Activated CD4-positive, alpha-beta memory T cell treated with anti-CD3 and anti-CD28 coated beads, Interleukin-2, amount 10 ng/mL, durations not matched to agents 7 days and 5 days (primary cell): ENCODE results near the gene ABCG1. TPM values are rescaled to one million over a fixed set of nuclear protein-coding genes. Genes with fewer than 3 reads are reported as not detected.

Experiments used
- CTCF ChIA-PET: fragments of 350-600 bp; sonication (Branson Sonifier 250); formaldehyde crosslinking; loops from one replicate; lab custom pipeline; 2021; ENCODE audit warnings: antibody characterized with exemption, inconsistent platforms; lab: Charles Lee
- POLR2A ChIA-PET: fragments of 350-600 bp; sonication (Branson Sonifier 250); formaldehyde crosslinking; loops from one replicate; lab custom pipeline; 2021; ENCODE audit warnings: antibody characterized with exemption; lab: Charles Lee
- DNase-seq: peaks from one replicate; pipeline ENCODE4 v3.0.0-alpha.2; 2020
- H3K27ac Mint-ChIP-seq: one replicate; pipeline ENCODE4 v1.8.0; 2021; ENCODE audit warnings: mild to moderate bottlenecking, mixed read lengths
- H3K27me3 Mint-ChIP-seq: one replicate; pipeline ENCODE4 v1.8.0; 2021; ENCODE audit warnings: mixed read lengths
- H3K36me3 Mint-ChIP-seq: one replicate; pipeline ENCODE4 v1.8.0; 2021; ENCODE audit warnings: low read depth, mixed read lengths
- H3K4me1 Mint-ChIP-seq: one replicate; pipeline ENCODE4 v1.8.0; 2021; ENCODE audit warnings: mixed read lengths
- H3K4me3 Mint-ChIP-seq: one replicate; pipeline ENCODE4 v1.8.0; 2021; ENCODE audit warnings: mild to moderate bottlenecking, mixed read lengths
- H3K9me3 Mint-ChIP-seq: one replicate; pipeline ENCODE4 v1.8.0; 2021; ENCODE audit warnings: mixed read lengths
- total RNA-seq, 2 experiments: library from RNA; stranded (reverse); gene quantifications; one replicate each; pipeline ENCODE4 v1.2.3, GENCODE V29; 2021

ABCG1 gene
- total RNA-seq, 2 experiments from 2014 or later = 23.7 to 25.3 TPM

DNA sequence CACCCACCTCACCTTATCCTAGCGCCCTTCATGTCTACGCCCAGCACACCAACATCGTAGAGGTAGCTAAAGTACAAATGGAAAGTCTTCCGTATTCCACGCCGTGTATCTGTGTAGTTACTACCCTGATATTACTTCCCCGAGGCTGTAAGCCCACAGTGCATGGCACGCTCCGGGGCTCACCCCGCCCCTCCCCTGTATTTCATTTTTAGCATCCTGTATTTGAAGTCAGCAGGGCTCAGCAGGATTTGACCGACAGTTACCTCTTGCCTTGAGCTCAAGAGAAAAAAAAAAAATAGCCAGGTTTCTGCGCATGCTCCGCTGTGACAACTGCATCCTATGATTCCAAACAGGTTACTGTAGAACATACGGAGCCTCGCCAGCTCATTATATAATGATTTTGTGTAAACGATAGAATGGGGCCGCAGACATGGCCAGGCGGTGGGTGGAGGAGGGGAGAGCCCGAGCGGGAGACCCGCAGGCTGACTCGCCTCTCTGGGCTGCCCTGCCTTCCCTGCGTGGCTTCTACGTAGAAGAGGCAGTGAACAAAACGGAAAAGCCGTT lies 1.3 kb downstream of the ABCG1 start:
- Mint-ChIP-seq H3K27ac (peak overlapping the region; percentile 84), H3K4me1 (peaks cover 15% of the 10 kb centered on the region), H3K36me3 (peaks cover 23% of the 10 kb centered on the region), H3K4me3 (peak overlapping the region; percentile 82), H3K27me3 (peaks cover 4% of the 10 kb centered on the region), H3K9me3 (peaks cover 18% of the 10 kb centered on the region)
- CTCF ChIA-PET = interaction anchor here (0.6 to 3.7 kb wide), 16 partner anchors 8 to 124 kb away, joined by 3 to 44 read pairs (median 5); no protein-coding TSS in a partner anchor
- POLR2A ChIA-PET = interaction anchor here (0.6 to 4.5 kb wide), 24 partner anchors 9 to 295 kb away, joined by 3 to 156 read pairs (median 4); no protein-coding TSS in a partner anchor
- peak; percentile 79 for DNase-seq

DNA sequence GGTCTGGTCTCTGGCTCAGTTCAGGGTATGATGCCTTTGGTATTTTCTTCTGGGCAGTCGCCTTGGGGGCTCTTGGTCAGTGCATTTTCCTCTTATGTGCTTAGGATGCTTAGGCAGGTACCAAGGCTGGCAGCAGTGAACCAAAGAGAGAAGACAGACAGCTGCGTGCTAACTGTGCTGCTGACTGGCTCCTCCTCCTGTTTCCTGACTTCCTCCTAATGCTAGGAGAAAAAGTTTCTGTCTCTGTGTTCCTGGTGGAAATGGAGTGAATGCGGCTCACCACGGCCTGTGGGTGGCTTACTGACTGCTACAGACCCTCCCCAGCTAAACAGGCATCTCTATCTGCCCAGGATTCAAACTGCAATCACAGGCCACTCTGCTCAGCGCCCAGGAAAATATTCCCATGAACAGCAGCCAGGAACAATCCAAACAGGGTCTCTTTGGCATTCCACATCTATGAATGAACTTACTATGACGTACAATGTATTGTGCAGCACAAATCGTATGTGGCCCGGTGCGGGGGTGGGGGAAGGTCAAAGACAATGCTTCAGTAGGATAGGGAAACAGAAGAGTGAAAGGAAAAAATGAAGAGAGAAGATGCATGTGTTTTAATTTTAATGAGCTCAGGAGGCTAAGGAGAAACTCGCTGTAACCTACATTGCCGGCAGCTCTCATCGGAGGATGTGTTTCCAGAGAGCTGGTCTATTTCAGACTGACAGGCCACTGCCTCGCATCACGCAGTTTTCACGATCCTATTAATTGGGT lies 2.8 kb downstream of the ABCG1 start:
- ChIA-PET CTCF (interaction anchor here (2.7 to 3.7 kb wide), 3 partner anchors 12 to 37 kb away, joined by 22 to 44 read pairs (median 33); no protein-coding TSS in a partner anchor), POLR2A (interaction anchor here (1.4 to 4.5 kb wide), 5 partner anchors 12 to 32 kb away, joined by 3 to 156 read pairs (median 66); no protein-coding TSS in a partner anchor)
- no peak overlapping the region for H3K4me3 Mint-ChIP-seq
- no peak overlapping the region for H3K27ac Mint-ChIP-seq
- H3K4me1 Mint-ChIP-seq = peaks cover 27% of the 10 kb centered on the region
- H3K9me3 Mint-ChIP-seq = peaks cover 7% of the 10 kb centered on the region
- H3K36me3 Mint-ChIP-seq = peaks cover 35% of the 10 kb centered on the region
- DNase-seq = no peak
- H3K27me3 Mint-ChIP-seq = peaks cover 4% of the 10 kb centered on the region

DNA sequence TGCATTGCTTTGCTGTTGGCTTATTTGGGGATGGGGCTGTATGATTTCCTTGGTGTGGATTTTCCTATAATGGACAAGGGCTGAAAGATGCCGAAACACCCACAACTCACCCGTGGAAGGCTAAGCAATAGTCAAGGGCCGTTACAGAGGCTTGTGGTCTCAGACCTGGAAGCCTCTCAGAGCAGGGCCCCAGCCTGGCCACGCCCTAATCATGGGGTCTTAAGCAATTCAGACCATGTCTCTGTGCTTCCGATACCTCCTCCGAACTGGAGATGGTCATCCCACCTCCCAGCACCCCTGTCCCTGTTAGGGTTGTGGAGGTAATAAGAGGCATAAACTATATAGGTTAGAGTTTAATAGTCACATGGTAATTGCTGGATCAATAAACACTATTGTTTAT lies 3.4 kb downstream of the ABCG1 start:
- Mint-ChIP-seq H3K9me3 (peaks cover 2% of the 10 kb centered on the region), H3K4me1 (peaks cover 32% of the 10 kb centered on the region), H3K4me3 (no peak overlapping the region), H3K36me3 (peaks cover 39% of the 10 kb centered on the region), H3K27ac (no peak overlapping the region), H3K27me3 (peaks cover 2% of the 10 kb centered on the region)
- ChIA-PET CTCF (no interaction called here), POLR2A (interaction anchor here (4.0 to 4.5 kb wide), 2 partner anchors 11 to 33 kb away, joined by 66 to 133 read pairs; no protein-coding TSS in a partner anchor)
- no peak for DNase-seq

DNA sequence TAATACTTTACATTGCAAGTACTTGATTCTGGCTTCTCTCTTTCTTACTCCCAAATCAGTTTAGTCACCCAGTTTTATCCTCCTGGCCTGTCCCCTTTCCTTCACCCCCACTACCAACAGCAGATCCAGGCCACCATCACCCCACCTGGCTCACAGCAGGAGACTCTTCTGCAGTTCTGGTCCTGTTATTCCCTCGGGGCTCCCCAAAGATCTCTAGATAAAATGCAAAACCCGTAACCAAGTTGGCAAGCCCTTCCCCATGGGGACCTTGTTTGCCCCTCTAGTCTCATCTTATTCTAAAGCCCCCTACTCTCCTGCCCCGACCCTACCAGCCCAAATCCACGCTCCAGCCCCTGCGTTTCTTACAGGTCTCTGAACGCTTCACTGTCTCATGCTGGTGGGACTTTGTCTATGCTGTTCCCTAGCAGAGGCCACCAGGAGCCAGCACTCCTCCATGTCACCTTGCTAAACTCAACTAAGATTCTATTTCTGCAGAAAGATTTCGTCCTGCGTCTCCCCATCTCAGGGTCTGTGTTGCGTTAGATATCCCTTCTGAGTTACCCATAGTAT lies 4.0 kb downstream of the ABCG1 start:
- Mint-ChIP-seq H3K9me3 (peaks cover 7% of the 10 kb centered on the region), H3K27ac (no peak overlapping the region), H3K4me1 (peaks cover 37% of the 10 kb centered on the region), H3K36me3 (peaks cover 44% of the 10 kb centered on the region), H3K4me3 (no peak overlapping the region), H3K27me3 (peaks cover 1% of the 10 kb centered on the region)
- CTCF ChIA-PET = interaction anchor here (2.3 kb wide), 1 partner anchor 36 kb away, joined by 9 read pairs; no protein-coding TSS in a partner anchor
- POLR2A ChIA-PET = interaction anchor here (1.0 to 2.6 kb wide), 2 partner anchors 11 to 30 kb away, joined by 3 to 17 read pairs; no protein-coding TSS in a partner anchor
- no peak for DNase-seq

DNA sequence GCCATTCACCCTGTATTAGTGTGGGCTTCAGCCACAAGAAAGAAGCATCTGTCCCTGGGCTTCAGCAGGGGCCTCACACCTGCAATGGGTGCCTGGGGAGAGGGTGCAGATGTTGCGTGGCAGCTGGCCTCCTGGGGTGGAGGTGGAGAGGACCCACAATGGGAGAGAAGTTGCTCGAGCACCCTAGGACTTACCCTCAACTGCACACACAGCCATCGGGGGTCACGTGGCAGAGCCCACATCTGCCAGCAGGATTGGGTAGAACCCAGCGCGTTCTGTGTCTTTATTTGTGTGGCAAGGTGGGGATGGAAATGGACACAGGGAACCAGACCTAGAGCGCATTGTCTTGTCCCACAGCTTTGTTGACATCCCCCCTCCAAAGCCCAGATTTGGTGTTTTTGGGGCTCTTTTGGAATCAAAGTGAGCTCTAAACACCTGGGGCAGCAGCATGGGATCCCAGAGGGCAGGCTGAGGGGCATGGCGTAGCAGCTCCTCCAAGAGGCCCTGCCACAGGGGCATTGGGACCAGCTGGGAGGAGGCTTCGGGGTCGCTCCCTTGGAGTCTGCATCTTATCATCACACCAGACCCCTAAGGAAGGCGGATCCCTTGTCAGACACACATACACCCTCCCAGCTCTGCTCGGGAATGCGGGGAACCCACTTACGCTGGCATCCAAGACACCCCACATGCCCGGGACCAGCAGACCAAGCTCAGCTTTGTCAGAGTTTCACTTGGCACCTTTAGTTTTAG lies 5.1 kb downstream of the ABCG1 start:
- no peak overlapping the region for H3K27ac Mint-ChIP-seq
- ChIA-PET CTCF (interaction anchor here (1.0 to 2.3 kb wide), 4 partner anchors 10 to 36 kb away, joined by 3 to 9 read pairs (median 4); no protein-coding TSS in a partner anchor), POLR2A (interaction anchor here (0.6 to 2.6 kb wide), 5 partner anchors 10 to 644 kb away, joined by 3 to 17 read pairs (median 3); no protein-coding TSS in a partner anchor)
- no peak for DNase-seq
- H3K36me3 Mint-ChIP-seq = peaks cover 46% of the 10 kb centered on the region
- H3K9me3 Mint-ChIP-seq = peaks cover 7% of the 10 kb centered on the region
- H3K27me3 Mint-ChIP-seq = no peaks in the 10 kb centered on the region
- peaks cover 48% of the 10 kb centered on the region for H3K4me1 Mint-ChIP-seq
- H3K4me3 Mint-ChIP-seq = no peak overlapping the region

DNA sequence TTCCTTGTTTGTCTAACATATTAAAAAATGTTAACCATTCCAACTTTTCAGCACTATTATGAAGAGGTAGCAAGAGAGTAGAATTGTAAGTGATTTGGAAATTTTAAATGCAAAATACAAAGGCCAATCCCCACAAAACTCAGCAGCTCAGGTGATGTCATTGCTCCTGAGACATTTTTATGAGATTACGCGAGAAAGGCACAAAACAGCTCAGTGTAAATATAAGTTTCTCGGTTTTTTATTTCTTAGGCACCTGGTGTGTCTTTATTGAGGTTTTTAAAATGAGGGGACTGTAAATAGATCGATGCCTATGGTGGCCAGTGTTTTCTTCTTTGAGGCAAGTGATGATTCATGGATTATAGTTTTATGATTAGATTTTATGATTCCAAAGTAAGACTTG lies 6.1 kb downstream of the ABCG1 start:
- H3K36me3 Mint-ChIP-seq = peaks cover 50% of the 10 kb centered on the region
- H3K9me3 Mint-ChIP-seq = peaks cover 7% of the 10 kb centered on the region

DNA sequence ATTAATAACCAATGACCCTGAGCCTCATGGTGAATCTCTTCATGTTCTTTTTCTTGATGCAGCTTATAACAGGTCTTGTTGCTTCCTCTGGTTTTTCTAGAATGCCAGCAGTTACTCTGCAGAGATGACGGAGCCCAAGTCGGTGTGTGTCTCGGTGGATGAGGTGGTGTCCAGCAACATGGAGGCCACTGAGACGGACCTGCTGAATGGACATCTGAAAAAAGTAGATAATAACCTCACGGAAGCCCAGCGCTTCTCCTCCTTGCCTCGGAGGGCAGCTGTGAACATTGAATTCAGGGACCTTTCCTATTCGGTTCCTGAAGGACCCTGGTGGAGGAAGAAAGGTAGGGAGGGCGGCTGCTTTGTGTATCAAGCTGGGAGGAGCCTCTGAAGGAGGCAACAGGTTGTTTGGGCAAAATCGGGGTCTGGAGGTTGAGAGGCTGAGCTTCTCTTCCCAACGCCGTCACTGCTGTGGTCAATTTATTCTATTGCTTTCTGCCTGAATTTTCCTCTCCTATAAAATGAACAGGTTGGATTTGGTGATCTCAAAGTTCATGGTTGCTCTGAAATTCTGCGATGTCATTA lies 6.7 kb downstream of the ABCG1 start:
- ChIA-PET POLR2A (interaction anchor here (1.4 to 2.6 kb wide), 7 partner anchors 8 to 35 kb away, joined by 3 to 17 read pairs (median 6); no protein-coding TSS in a partner anchor), CTCF (interaction anchor here (1.2 kb wide), 1 partner anchor 13 kb away, joined by 4 read pairs; no protein-coding TSS in a partner anchor)
- Mint-ChIP-seq H3K36me3 (peaks cover 48% of the 10 kb centered on the region), H3K4me1 (peaks cover 59% of the 10 kb centered on the region), H3K27ac (no peak overlapping the region), H3K9me3 (peaks cover 7% of the 10 kb centered on the region), H3K27me3 (no peaks in the 10 kb centered on the region), H3K4me3 (no peak overlapping the region)
- no peak for DNase-seq

More for the DNA sequence above, 6.1 kb downstream of the ABCG1 start:
- Mint-ChIP-seq H3K27ac (no peak overlapping the region), H3K27me3 (no peaks in the 10 kb centered on the region), H3K4me3 (no peak overlapping the region), H3K4me1 (peaks cover 58% of the 10 kb centered on the region)
- DNase-seq = no peak
- POLR2A ChIA-PET = interaction anchor here (0.7 to 2.6 kb wide), 5 partner anchors 9 to 34 kb away, joined by 3 to 17 read pairs (median 5); no protein-coding TSS in a partner anchor
- CTCF ChIA-PET = interaction anchor here (1.0 to 2.3 kb wide), 4 partner anchors 9 to 35 kb away, joined by 3 to 9 read pairs (median 4); no protein-coding TSS in a partner anchor

DNA sequence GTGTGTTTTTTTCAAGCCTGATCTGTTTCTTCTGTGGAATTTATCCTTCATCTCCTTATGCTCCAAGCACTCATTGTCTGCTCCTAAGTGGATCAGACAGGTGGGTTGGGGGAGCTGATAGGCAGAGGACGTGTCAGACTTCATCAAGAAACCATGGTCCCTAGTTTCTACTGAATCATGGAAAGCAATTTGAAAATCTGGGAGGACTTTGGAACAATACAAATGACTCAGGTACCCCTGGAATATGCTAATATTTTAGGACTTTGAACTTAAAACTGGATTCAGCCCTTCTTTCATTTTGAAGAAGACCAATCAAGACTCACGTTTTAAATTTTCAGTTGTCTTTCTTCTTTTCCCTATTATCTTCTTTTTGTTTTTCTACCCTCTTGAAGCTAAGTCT lies 7.7 kb downstream of the ABCG1 start:
- H3K36me3 Mint-ChIP-seq = peaks cover 51% of the 10 kb centered on the region
- DNase-seq = no peak
- H3K27ac Mint-ChIP-seq = no peak overlapping the region

DNA sequence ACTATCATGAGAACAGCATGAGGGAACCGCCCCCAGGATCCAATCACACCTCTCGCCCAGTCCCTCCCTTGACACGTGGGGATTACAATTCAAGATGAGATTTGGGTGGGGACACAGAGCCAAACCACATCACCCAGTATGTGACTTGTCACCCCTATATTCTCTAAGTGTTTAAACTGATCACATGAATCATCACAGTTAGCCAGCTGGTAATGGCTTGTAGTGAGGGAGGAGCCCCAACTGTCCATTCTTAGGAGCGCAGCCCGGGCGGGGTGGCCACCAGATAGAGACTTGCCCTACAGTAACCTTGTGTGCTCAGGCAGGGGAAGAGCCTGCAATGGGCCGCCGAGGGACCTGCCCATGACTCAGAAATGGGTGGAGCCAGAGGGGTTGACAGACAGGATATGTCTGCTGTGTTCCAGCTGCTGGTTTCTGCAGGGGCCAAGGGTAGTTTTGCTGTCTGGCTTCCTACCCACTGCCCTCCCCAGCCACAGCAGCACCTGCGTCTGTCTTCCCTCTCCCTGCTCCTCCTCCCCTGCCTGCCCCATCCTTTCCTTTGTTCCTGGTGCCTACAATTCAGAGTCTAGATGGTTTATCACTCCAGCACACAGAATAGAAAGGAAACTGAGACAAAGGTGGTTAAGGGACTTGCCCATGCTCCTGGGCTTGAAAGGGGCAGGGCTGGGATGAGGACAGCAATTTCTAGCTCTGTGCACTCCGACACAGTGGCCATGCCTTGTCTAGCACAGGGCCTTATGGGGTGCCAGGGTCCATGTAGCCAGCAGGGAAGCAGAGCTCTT lies 9.2 kb downstream of the ABCG1 start:
- peaks cover 47% of the 10 kb centered on the region for H3K36me3 Mint-ChIP-seq
- peaks cover 7% of the 10 kb centered on the region for H3K9me3 Mint-ChIP-seq
- no peaks in the 10 kb centered on the region for H3K27me3 Mint-ChIP-seq
- peaks cover 73% of the 10 kb centered on the region for H3K4me1 Mint-ChIP-seq
- ChIA-PET POLR2A (interaction anchor here (0.7 to 2.7 kb wide), 9 partner anchors 8 to 176 kb away, joined by 3 to 68 read pairs (median 7); partner anchors contain the start of genes ABCG1 and UBASH3A), CTCF (interaction anchor here (0.9 to 1.7 kb wide), 5 partner anchors 8 to 64 kb away, joined by 4 to 11 read pairs (median 5); no protein-coding TSS in a partner anchor)
- peak; percentile 93 for DNase-seq
- peak overlapping the region; percentile 84 for H3K27ac Mint-ChIP-seq
- H3K4me3 Mint-ChIP-seq = peak overlapping the region; percentile 26

More for the DNA sequence above, 7.7 kb downstream of the ABCG1 start:
- Mint-ChIP-seq H3K4me3 (no peak overlapping the region), H3K27me3 (no peaks in the 10 kb centered on the region), H3K9me3 (peaks cover 7% of the 10 kb centered on the region), H3K4me1 (peaks cover 62% of the 10 kb centered on the region)
- POLR2A ChIA-PET = interaction anchor here (1.3 to 1.6 kb wide), 4 partner anchors 8 to 38 kb away, joined by 3 to 14 read pairs (median 4); no protein-coding TSS in a partner anchor
- CTCF ChIA-PET = interaction anchor here (1.4 kb wide), 1 partner anchor 32 kb away, joined by 3 read pairs; no protein-coding TSS in a partner anchor

DNA sequence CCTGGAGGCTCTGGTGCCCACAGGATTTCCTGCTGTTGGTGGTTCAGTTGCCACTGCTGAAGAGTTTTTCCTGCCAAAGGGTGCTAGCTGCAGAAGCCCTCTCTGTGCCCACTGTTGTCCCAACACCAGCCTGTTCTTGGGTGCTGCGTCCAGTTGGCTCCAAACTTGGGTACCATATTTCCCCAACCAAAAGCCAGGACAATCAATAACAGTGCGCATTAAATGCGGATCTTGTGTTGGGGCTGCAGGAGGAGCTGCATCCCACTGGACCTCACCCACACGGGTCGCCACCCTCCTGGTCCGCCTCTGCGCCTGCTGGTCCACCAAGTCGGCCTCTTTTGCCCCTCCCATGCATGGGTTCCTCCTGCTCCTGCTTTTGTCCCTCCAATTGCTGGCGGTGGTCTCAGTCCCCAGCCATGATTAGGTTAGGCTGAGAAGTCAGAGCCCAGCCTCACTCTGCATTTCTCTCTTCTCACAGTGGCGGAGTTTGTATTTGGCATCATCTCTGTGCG lies 9.8 kb downstream of the ABCG1 start:
- DNase-seq = no peak
- H3K9me3 Mint-ChIP-seq = peaks cover 7% of the 10 kb centered on the region
- H3K27ac Mint-ChIP-seq = peak overlapping the region; percentile 84
- no peaks in the 10 kb centered on the region for H3K27me3 Mint-ChIP-seq
- CTCF ChIA-PET = interaction anchor here (0.9 to 1.7 kb wide), 4 partner anchors 9 to 65 kb away, joined by 4 to 11 read pairs (median 7); no protein-coding TSS in a partner anchor
- POLR2A ChIA-PET = interaction anchor here (0.7 to 2.7 kb wide), 8 partner anchors 9 to 175 kb away, joined by 3 to 68 read pairs (median 7); partner anchors contain the start of genes ABCG1 and UBASH3A
- H3K36me3 Mint-ChIP-seq = peaks cover 45% of the 10 kb centered on the region
- H3K4me3 Mint-ChIP-seq = peak overlapping the region; percentile 38
- H3K4me1 Mint-ChIP-seq = peaks cover 80% of the 10 kb centered on the region
